A549 (cell line): Measurements from ENCODE around the gene ACOXL. TPM values are rescaled to one million over a fixed set of nuclear protein-coding genes. Genes with fewer than 3 reads are reported as not detected.

Experiments used
- ATAC-seq, 2 experiments: fragments of 200-7000 bp in 1 of 2; fragments of >200 bp in 1 of 2; cut with Nextera tagmentation in 1 of 2; cut with Tn5 transposase in 1 of 2; 3 replicates each; pipeline versions ENCODE4 v1.8.0 to v1.9.1; 2018 to 2020; ENCODE audit warnings: mild to moderate bottlenecking in 1 of 2, moderate library complexity in 1 of 2
- CTCF ChIA-PET: fragments of 300-600 bp; sonication (Branson Sonifier 250); formaldehyde crosslinking; extraction: SDS; loops from one replicate; lab custom pipeline; 2021; ENCODE audit warnings: antibody characterized with exemption, inconsistent platforms; lab: Yijun Ruan, JAX
- POLR2A ChIA-PET: fragments of 350-600 bp; formaldehyde crosslinking; extraction: SDS; loops from one replicate; lab custom pipeline; 2021; ENCODE audit warnings: antibody characterized with exemption, inconsistent platforms; lab: Yijun Ruan, JAX
- DNase-seq, 2 experiments: peaks; one replicate each; pipeline versions ENCODE4 v3.0.0 to v3.0.0-alpha.2; 2011 to 2016; ENCODE audit warnings: low read depth in 1 of 2, low spot score in 1 of 2
- FAIRE-seq: peaks from 2 replicates; lab custom pipeline; 2011; peaks lifted over from hg19 to GRCh38; lab: Jason Lieb, UNC
- H3K27ac ChIP-seq, 2 experiments: fragments of >200 bp; sonication (Bioruptor Twin); formaldehyde crosslinking; 3 replicates each; pipeline ENCODE4 v1.5.1; 2016 to 2017
- H3K4me1 ChIP-seq: fragments of >200 bp; sonication (Bioruptor Twin); formaldehyde crosslinking; 3 replicates; pipeline ENCODE4 v1.6.1; 2016
- H3K4me2 ChIP-seq: fragments of >200 bp; sonication (Bioruptor Twin); formaldehyde crosslinking; 3 replicates; pipeline ENCODE4 v1.6.1; 2016
- H3K4me3 ChIP-seq: fragments of >200 bp; sonication (Bioruptor Twin); formaldehyde crosslinking; 3 replicates; pipeline ENCODE4 v1.5.1; 2016
- H3K9me3 ChIP-seq: fragments of >200 bp; sonication (Bioruptor Twin); formaldehyde crosslinking; 3 replicates; pipeline ENCODE4 v1.6.1; 2016
- CBX2 ChIP-seq: fragments of 200-600 bp; sonication (generic); IDR thresholded peaks from 2 replicates; pipeline ENCODE4 v1.6.1; 2016; ENCODE audit warnings: low read depth, mild to moderate bottlenecking, borderline replicate concordance
- EHF ChIP-seq: fragments of 250-450 bp; sonication (Bioruptor Pico); IDR thresholded peaks from 2 replicates; pipeline ENCODE4 v1.5.0; 2020; ENCODE audit warnings: mild to moderate bottlenecking
- EHMT2 ChIP-seq: fragments of 200-600 bp; sonication (generic); IDR thresholded peaks from 2 replicates; pipeline ENCODE4 v1.6.1; 2016; ENCODE audit warnings: antibody characterized with exemption, low read depth, mild to moderate bottlenecking, moderate library complexity
- EP300 ChIP-seq, 2 experiments: fragments of >200 bp; sonication (Bioruptor Twin); formaldehyde crosslinking; IDR thresholded peaks; 2 replicates in 1 of 2; 3 replicates in 1 of 2; pipeline ENCODE4 v1.6.1; 2016 to 2017
- FOSB ChIP-seq: fragments of 250-450 bp; sonication (Bioruptor Pico); IDR thresholded peaks from 2 replicates; pipeline ENCODE4 v1.5.0; 2020; ENCODE audit warnings: mild to moderate bottlenecking, moderate library complexity
- FOSL2 ChIP-seq, 2 experiments: fragments of 450-650 bp in 1 of 2; fragments of >200 bp in 1 of 2; sonication (Bioruptor Twin) in 1 of 2; formaldehyde crosslinking; IDR thresholded peaks; 2 replicates each; pipeline versions ENCODE4 v1.5.0 to v1.6.1; 2016 to 2020; ENCODE audit warnings: mild to moderate bottlenecking in 1 of 2, moderate library complexity in 1 of 2
- FOXS1 ChIP-seq: fragments of 250-450 bp; sonication (Bioruptor Pico); IDR thresholded peaks from 2 replicates; pipeline ENCODE4 v1.5.0; 2020; ENCODE audit warnings: mild to moderate bottlenecking, moderate library complexity
- HOXA7 ChIP-seq: fragments of 250-450 bp; sonication (Bioruptor Pico); IDR thresholded peaks from 2 replicates; pipeline ENCODE4 v1.5.0; 2020; ENCODE audit warnings: mild to moderate bottlenecking, moderate library complexity
- KDM1A ChIP-seq: fragments of 200-600 bp; sonication (generic); IDR thresholded peaks from 2 replicates; pipeline ENCODE4 v1.6.1; 2016; ENCODE audit warnings: low read depth, mild to moderate bottlenecking
- KDM5A ChIP-seq: fragments of 200-600 bp; sonication (generic); IDR thresholded peaks from 2 replicates; pipeline ENCODE4 v1.6.1; 2016; ENCODE audit warnings: antibody characterized with exemption, mild to moderate bottlenecking
- MAFK ChIP-seq: fragments of 450-650 bp; IDR thresholded peaks from 2 replicates; pipeline ENCODE4 v1.6.1; 2014; ENCODE audit not compliant: partially characterized antibody
- MYC ChIP-seq: IDR thresholded peaks from 2 replicates; pipeline ENCODE4 v1.6.1; 2012; ENCODE audit warnings: mild to moderate bottlenecking, inconsistent platforms, low read length, improper control_type of control experiment, borderline replicate concordance
- NPAS2 ChIP-seq: fragments of 250-450 bp; sonication (Bioruptor Pico); IDR thresholded peaks from 2 replicates; pipeline ENCODE4 v1.8.0; 2022; ENCODE audit warnings: mild to moderate bottlenecking, moderate library complexity, borderline replicate concordance
- NR3C1 ChIP-seq: fragments of >200 bp; sonication (Bioruptor Twin); formaldehyde crosslinking; IDR thresholded peaks from 3 replicates; pipeline ENCODE4 v1.6.1; 2017
- PHF8 ChIP-seq: fragments of 200-600 bp; sonication (generic); IDR thresholded peaks from 2 replicates; pipeline ENCODE4 v1.6.1; 2016; ENCODE audit warnings: low read depth, mild to moderate bottlenecking, antibody characterized with exemption, moderate library complexity, borderline replicate concordance
- POLR2A ChIP-seq: IDR thresholded peaks from 2 replicates; pipeline ENCODE4 v1.6.1; 2012; ENCODE audit warnings: mild to moderate bottlenecking, low read length
- SMC3 ChIP-seq: fragments of >200 bp; sonication (Bioruptor Twin); formaldehyde crosslinking; IDR thresholded peaks from 3 replicates; pipeline ENCODE4 v1.6.1; 2018; ENCODE audit warnings: inconsistent platforms
- SREBF2 ChIP-seq: fragments of 450-650 bp; IDR thresholded peaks from 2 replicates; pipeline ENCODE4 v1.6.1; 2014; ENCODE audit warnings: mild to moderate bottlenecking, moderate library complexity
- ZSCAN20 ChIP-seq: fragments of 250-450 bp; sonication (Bioruptor Pico); IDR thresholded peaks from 2 replicates; pipeline ENCODE4 v1.8.0; 2022; ENCODE audit warnings: mild to moderate bottlenecking, moderate library complexity
- WGBS: methylation state at CpG from one replicate; pipeline ENCODE4 v1.1.6; 2017; ENCODE audit errors: missing lambda C conversion rate; 5-methylcytosine and 5-hydroxymethylcytosine counted together
- polyA plus RNA-seq, 4 experiments: library from polyadenylated mRNA; depleted of rRNA in 3 of 4; stranded (reverse); fragments of >200 nt; fragmentation: RNase III in 1 of 4; extraction: RNeasy Plus Mini Kit Qiagen cat#74134 plus additional on column Dnase treatment in 1 of 4; gene quantifications; 2 replicates in 3 of 4; 3 replicates in 1 of 4; pipeline ENCODE4 v1.2.3, GENCODE V29; 2011 to 2017
- TF ChIP-seq, protein P1 (sequence below): fragments of 250-450 bp; sonication (Bioruptor Pico); IDR thresholded peaks from 2 replicates; pipeline ENCODE4 v1.5.0; 2021; ENCODE audit warnings: mild to moderate bottlenecking, moderate library complexity, borderline replicate concordance
- TF ChIP-seq, protein P2 (sequence below): fragments of >200 bp; sonication (Bioruptor Twin); formaldehyde crosslinking; IDR thresholded peaks from 3 replicates; pipeline ENCODE4 v1.5.1; 2016
- TF ChIP-seq, protein P3 (sequence below): fragments of >200 bp; sonication (Bioruptor Twin); formaldehyde crosslinking; IDR thresholded peaks from 2 replicates; pipeline ENCODE4 v1.6.1; 2016
- TF ChIP-seq, protein P4 (sequence below): fragments of >200 bp; sonication (Bioruptor Twin); formaldehyde crosslinking; IDR thresholded peaks from 3 replicates; pipeline ENCODE4 v1.6.1; 2016
- TF ChIP-seq, protein P5 (sequence below): fragments of 150-350 bp; IDR thresholded peaks from 2 replicates; pipeline ENCODE4 v1.6.1; 2014; ENCODE audit warnings: low read depth, mild to moderate bottlenecking, low read length
- TF ChIP-seq, protein P6 (sequence below): IDR thresholded peaks from 2 replicates; pipeline ENCODE4 v1.6.1; 2012

Gene ACOXL
- polyA plus RNA-seq, 2 of the 4 experiments (the other 2 are of a cell fraction), result not detected

DNA sequence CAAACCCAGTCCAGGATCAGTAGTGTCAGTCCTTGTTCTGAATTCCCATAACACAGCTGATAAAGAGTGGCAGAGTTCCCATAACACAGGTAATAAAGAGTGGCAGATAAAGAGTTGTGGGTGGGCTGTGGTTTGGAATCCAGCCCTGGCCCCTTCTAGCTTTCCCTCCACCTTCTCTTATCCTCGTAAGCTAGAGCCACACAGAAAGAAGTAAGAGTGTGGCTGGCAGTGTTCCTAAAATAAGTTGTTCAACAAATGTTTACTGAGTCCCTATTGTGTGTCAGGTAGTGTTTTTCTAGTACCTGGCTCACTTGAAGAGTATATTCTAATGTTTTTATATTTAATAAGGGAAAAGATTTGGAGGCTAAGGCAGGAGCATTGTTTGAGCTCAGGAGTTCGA, 323.4 kb downstream of the ACOXL start:
- Histone ChIP-seq H3K4me1 (no peaks in the 10 kb centered on the region), H3K4me2 (no peak overlapping the region), H3K27ac (no peak overlapping the region), H3K4me3 (no peak overlapping the region)
- DNase-seq, result no peak
- ATAC-seq, result no peak
- ChIA-PET CTCF (interaction anchor here (1.5 kb wide), 1 partner anchor 643 kb away, joined by 4 read pairs; no protein-coding TSS in a partner anchor), POLR2A (no interaction called here)
- FAIRE-seq, result no peak
- WGBS, result 28% methylated on average over 2 of the region's 2 CpGs
- TF ChIP-seq SREBF2, result no peak
- no peak for TF ChIP-seq KDM1A
- no peak for TF ChIP-seq CBX2
- no peak for TF ChIP-seq EP300 (IDR thresholded peaks at IDR 0.05)
- TF ChIP-seq NR3C1, result no peak
- TF ChIP-seq HOXA7 (CRISPR knock-in tag), result no peak
- TF ChIP-seq POLR2A, result no peak
- TF ChIP-seq, protein P1, sequence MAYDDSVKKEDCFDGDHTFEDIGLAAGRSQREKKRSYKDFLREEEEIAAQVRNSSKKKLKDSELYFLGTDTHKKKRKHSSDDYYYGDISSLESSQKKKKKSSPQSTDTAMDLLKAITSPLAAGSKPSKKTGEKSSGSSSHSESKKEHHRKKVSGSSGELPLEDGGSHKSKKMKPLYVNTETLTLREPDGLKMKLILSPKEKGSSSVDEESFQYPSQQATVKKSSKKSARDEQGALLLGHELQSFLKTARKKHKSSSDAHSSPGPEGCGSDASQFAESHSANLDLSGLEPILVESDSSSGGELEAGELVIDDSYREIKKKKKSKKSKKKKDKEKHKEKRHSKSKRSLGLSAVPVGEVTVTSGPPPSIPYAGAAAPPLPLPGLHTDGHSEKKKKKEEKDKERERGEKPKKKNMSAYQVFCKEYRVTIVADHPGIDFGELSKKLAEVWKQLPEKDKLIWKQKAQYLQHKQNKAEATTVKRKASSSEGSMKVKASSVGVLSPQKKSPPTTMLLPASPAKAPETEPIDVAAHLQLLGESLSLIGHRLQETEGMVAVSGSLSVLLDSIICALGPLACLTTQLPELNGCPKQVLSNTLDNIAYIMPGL (CRISPR knock-in tag), result no peak
- TF ChIP-seq, protein P2, sequence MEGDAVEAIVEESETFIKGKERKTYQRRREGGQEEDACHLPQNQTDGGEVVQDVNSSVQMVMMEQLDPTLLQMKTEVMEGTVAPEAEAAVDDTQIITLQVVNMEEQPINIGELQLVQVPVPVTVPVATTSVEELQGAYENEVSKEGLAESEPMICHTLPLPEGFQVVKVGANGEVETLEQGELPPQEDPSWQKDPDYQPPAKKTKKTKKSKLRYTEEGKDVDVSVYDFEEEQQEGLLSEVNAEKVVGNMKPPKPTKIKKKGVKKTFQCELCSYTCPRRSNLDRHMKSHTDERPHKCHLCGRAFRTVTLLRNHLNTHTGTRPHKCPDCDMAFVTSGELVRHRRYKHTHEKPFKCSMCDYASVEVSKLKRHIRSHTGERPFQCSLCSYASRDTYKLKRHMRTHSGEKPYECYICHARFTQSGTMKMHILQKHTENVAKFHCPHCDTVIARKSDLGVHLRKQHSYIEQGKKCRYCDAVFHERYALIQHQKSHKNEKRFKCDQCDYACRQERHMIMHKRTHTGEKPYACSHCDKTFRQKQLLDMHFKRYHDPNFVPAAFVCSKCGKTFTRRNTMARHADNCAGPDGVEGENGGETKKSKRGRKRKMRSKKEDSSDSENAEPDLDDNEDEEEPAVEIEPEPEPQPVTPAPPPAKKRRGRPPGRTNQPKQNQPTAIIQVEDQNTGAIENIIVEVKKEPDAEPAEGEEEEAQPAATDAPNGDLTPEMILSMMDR, result no peak
- TF ChIP-seq, protein P3, sequence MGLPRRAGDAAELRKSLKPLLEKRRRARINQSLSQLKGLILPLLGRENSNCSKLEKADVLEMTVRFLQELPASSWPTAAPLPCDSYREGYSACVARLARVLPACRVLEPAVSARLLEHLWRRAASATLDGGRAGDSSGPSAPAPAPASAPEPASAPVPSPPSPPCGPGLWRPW, result no peak
- no peak for TF ChIP-seq KDM5A
- no peak for TF ChIP-seq FOSL2 (IDR thresholded peaks at IDR 0.05)
- TF ChIP-seq FOSL2 (CRISPR knock-in tag; IDR thresholded peaks at IDR 0.05), result no peak
- no peak for TF ChIP-seq FOSB
- TF ChIP-seq MAFK, result no peak
- TF ChIP-seq PHF8, result no peak
- no peak for TF ChIP-seq EHF (CRISPR knock-in tag)
- TF ChIP-seq SMC3, result no peak
- TF ChIP-seq, all 56 proteins: peak for 0
- H3K9me3 ChIP-seq, result 0 out of 3 replicates have a peak, but pooled peaks cover 10% of the 10 kb centered on the region

DNA sequence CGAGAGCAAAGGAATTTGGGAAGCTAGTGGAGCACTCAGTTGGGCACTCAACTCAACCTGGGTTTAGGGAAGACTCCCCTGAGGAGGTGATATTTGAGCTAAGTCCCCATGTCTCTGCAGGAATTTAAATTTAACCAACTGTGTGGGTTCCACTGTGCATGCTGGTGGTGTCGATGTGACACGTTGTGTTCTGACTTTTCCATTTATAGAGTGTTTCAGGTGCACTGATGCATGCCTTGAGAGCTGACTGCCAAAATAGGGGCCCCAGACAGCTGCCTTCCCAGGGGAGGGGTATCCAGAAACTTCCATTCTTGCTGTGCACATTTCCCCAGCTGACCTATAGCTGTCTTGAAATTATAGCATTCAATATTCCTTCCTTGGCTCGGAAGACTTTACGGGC, 324.7 kb downstream of the ACOXL start:
- no peak for TF ChIP-seq EHF (CRISPR knock-in tag)
- no peak for TF ChIP-seq FOSL2 (IDR thresholded peaks at IDR 0.05)
- TF ChIP-seq FOSL2 (CRISPR knock-in tag; IDR thresholded peaks at IDR 0.05), result no peak
- no peak for TF ChIP-seq ZSCAN20 (CRISPR knock-in tag)
- TF ChIP-seq NPAS2, result no peak
- no peak for TF ChIP-seq FOXS1 (CRISPR knock-in tag)
- no peak for TF ChIP-seq MYC
- TF ChIP-seq HOXA7 (CRISPR knock-in tag), result no peak
- TF ChIP-seq, protein P4, sequence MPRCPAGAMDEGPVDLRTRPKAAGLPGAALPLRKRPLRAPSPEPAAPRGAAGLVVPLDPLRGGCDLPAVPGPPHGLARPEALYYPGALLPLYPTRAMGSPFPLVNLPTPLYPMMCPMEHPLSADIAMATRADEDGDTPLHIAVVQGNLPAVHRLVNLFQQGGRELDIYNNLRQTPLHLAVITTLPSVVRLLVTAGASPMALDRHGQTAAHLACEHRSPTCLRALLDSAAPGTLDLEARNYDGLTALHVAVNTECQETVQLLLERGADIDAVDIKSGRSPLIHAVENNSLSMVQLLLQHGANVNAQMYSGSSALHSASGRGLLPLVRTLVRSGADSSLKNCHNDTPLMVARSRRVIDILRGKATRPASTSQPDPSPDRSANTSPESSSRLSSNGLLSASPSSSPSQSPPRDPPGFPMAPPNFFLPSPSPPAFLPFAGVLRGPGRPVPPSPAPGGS, result no peak
- TF ChIP-seq, protein P5, sequence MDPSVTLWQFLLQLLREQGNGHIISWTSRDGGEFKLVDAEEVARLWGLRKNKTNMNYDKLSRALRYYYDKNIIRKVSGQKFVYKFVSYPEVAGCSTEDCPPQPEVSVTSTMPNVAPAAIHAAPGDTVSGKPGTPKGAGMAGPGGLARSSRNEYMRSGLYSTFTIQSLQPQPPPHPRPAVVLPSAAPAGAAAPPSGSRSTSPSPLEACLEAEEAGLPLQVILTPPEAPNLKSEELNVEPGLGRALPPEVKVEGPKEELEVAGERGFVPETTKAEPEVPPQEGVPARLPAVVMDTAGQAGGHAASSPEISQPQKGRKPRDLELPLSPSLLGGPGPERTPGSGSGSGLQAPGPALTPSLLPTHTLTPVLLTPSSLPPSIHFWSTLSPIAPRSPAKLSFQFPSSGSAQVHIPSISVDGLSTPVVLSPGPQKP, result no peak
- no peak for TF ChIP-seq CBX2
- TF ChIP-seq, protein P6, sequence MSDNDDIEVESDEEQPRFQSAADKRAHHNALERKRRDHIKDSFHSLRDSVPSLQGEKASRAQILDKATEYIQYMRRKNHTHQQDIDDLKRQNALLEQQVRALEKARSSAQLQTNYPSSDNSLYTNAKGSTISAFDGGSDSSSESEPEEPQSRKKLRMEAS, result no peak
- TF ChIP-seq EHMT2, result no peak
- no peaks in the 10 kb centered on the region for H3K4me1 ChIP-seq
- no peak for FAIRE-seq
- no peak overlapping the region for H3K27ac ChIP-seq
- H3K4me2 ChIP-seq, result no peak overlapping the region
- CTCF ChIA-PET, result interaction anchor here (0.8 to 1.2 kb wide), 3 partner anchors 17 to 245 kb away, joined by 3 to 4 read pairs (median 3); no protein-coding TSS in a partner anchor
- WGBS, result 64% methylated on average over 5 of the region's 5 CpGs
- POLR2A ChIA-PET, result no interaction called here
- H3K4me3 ChIP-seq, result no peak overlapping the region
- H3K9me3 ChIP-seq, result 0 out of 3 replicates have a peak, but pooled peaks cover 10% of the 10 kb centered on the region
- no peak for DNase-seq
- ATAC-seq, result no peak
